NK-92 treated with Interleukin-12 subunit alpha and Interleukin-12 subunit beta, amount 100 ng/mL, for 24 hours (cell line): ENCODE data around the gene GOLGB1.
"Not testable (repeated sequence)": the region's sequence is repeated elsewhere in the genome, so short reads cannot be mapped to it uniquely, and the experiment has no call there.

ENCODE experiments used
- DNase-seq: peaks from one replicate; lab custom pipeline; 2025; lab: John Stamatoyannopoulos, UW

GOLGB1 gene

DNA sequence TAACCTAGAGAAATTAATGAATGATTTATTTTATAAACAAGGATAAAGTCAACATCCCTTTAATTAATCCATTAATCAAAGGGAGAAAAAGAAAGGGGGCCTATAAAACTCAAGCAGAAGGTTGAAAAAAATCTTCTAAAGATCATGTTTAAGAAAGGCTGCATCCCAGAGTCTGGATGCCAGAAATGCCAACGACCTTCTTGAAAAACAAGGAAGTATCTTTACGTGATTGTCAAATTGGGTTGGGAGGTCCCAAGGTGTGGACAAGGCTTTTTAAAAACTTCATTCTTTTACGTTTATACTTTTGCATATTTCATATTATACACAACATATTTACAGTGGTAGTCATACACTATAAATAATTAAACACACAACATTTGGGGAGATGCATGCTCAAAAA is 1.6 kb downstream of the GOLGB1 start:
- DNase-seq: no peak

DNA sequence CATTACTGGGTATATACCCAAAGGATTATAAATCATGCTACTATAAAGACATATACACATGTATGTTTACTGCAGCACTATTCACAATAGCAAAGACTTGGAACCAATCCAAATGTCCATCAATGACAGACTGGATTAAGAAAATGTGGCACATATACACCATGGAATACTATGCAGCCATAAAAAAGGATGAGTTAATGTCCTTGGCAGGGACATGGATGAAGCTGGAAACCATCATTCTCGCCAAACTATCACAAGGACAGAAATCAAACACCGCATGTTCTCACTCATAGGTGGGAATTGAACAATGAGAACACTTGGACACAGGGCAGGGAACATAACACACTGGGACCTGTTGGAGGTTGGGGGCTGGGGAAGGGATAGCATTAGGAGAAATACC is 6.4 kb downstream of the GOLGB1 start:
- not testable (repeated sequence) for DNase-seq

DNA sequence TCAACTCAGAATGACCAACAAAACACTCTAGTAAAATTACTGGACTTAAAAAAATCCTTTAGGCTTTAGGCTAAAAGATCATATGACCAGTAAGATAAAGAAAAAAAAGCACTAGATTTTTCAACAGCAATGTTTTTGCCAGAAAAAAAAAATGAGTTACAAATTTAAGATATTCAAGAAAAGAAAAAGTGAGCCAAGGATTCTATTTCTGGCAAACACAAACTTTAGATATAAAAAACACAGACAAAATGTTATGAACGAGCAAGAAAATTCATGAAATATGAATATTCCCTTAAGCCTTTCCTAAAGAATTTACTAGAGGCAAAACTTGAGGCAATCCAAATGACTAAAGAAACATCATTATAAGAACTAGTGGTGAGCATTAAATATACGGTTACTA is 8.6 kb downstream of the GOLGB1 start:
- no peak for DNase-seq

DNA sequence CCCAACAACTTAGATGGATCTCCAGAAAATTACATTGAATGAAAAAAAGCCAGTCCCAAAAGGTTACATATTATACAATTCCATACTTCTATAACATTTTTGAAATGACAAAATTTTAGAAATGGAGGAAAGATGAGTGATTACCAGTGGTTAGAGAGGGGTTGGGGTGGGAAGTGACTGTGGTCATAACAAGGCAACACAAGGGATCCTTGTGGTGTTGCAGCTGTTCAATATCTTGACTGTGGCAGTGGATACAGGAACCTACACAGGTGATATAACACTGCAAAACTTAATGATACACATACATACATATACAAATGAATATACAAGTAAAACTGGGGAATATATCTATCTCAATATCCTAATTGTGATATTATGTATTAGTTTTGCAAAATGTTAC is 9.6 kb downstream of the GOLGB1 start:
- DNase-seq: no peak

DNA sequence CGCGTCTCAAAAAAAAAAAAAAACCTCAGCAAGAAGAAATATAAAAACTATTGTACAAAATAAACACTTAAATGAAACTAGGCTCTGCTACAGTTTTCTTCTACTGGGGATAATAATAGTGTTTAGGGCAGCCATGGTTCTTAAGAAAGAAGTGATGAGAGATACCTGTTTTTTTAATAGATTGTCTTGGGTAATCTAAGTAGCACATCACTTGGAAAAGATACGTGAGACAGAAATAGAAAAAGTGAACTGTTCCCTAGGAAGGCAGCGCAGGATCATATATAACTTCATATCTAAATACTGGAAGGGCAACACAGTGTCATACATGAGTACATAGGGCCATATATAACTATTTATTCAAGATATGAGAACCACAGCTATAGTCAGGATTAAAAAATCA is 11.9 kb downstream of the GOLGB1 start:
- DNase-seq: no peak

DNA sequence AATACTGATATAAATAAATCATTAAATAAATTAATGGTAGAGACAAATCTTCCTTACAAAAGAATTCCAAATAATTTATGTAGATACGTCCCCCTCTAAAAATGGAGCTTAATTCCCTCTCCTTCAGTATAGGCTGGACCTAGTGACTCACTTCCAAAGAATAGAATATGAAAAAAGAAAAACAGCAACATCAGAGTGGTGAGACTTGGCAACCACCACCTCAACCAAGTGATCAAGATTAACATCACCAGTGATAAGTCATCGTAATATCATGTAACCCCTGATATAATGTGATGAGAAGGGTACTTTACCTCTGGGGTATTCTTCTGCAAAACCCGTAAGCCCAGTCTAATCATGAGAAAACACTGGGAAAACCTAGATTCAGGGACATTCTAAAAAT is 13.4 kb downstream of the GOLGB1 start:
- no peak for DNase-seq

DNA sequence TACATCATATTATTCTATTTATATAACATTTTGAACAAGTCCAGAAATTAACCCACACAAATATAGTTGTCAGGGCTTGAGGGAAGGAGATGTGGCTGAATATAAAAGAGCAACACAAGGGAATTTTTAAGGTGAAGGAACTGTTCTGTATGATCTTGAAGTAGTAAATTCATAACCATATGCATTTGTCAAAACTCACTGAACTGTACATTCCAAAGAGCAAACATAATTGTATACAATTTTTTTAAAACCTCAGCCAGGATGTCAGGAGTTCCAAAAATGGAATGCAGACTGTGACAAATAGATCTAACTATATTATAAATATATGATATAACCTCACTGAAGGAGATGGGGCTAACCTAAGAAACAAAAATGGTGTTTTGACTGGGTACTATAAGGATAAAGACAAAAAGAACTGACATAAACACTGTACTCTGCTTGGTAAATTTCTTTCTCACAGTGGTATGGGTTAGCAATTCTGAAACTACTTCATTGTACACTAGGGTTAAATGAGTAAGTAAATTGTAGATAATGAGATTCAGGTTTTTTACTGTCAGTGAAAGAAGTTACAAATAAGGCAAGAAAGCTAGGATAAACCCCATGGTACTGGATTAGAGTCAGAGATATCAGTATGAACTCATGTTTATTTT is 14.4 kb downstream of the GOLGB1 start:
- DNase-seq: no peak

DNA sequence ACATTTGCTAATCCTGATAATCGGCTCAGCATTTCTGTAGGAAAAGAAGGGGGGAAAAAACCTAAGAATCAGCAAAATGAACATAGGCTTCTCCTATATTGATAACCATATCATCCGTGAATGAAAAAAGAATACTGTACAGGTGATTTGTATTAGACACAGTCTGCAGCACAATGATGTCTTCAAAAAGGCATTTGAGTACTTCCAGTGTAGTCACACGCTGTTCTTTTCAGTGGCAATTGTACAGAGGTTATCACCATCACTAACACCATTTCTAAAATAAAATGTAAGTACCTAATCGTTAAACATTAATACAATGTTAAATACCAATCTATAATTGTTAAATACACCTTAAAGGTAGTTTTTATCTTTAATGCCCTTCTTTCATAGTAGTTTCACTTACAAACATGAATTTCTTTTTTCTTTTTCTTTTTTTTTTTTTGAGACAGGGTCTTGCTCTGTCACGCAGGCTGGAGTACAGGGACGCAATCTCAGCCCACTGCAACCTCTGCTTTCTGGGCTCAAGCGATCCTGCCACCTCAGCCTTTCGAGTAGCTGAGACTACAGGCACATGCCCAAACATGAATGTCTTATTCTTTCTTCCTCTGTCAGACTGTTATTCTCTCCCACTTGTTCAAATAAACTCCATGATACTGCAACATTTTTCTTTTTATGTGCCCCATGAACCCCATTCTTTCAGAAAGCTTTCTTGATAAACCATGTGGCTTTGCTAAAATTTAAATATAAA is 18.4 kb downstream of the GOLGB1 start:
- DNase-seq: no peak

DNA sequence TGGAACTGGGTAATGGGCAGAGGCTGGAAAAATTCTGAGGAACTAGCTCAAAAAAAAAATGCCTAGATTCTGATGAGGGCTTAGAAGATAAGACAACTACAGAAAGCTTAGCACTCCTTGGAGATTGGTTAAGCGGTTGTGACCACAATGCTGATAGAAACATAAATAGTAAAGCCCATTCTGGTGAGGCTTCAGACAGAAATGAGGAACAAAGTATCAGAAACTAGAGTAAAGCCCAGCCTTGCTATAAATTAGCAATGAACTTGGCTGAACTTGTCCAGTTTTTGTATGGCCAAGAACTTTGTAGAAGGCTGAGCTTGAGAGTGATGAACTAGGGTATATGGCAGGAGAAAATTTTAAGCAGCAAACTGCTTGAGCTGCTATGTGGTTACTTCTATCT is 25.4 kb downstream of the GOLGB1 start:
- no peak for DNase-seq

DNA sequence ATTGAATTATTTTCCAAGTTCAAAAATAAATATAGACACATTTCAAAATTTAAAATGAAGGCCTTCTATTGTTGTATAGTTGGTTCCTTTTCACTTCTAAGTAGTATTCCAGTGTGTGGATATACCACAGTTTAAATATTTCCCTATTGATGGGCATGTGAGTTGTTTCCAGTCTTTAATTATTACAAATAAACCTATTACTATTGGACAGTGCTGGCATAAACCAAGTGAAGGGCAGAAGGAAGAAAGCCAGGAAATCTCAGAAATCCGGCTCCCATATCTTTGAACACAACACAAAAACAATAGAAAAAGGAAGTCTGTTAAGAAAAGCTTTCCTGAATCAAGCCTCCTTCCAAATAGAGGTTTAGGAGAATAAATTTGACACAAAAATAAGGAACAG is 26.1 kb downstream of the GOLGB1 start:
- DNase-seq: no peak

DNA sequence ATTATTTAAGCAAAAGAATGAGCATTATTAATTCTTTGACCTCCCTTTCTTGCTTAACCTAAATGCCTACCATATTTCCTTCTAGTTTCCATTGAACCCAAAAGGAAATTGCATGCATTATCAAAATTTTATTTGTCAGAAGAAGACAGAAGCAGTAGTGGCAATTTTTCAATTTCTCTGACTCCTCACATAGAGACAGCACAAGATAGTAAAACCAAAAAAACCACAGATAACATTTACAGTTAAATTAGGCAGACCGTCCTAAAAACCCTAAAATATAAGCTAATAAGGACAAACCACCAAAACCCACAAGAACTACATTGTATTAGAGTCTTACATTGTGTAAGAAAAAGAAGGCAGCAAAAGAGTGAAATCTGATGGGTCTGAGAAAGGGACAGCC is 27.1 kb downstream of the GOLGB1 start:
- no peak for DNase-seq

DNA sequence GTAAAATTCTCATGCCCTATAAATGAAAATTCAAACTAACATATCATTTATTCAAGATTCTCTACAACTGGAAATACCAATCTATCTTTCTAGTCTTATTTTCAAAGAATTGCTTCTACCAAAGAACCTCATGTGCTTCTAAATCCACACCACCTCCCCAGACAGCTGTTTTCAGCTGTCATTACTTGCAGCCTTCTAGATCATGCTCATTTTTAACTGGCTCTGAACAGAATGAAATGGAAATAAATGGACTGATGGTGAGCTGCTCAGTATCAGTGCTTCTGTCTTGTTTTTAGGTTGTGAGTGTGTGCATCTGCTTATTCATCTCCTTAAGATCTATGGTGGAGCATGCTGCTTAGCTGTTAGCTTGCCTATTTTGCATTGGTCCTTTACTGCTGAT is 29.4 kb downstream of the GOLGB1 start:
- DNase-seq: no peak

DNA sequence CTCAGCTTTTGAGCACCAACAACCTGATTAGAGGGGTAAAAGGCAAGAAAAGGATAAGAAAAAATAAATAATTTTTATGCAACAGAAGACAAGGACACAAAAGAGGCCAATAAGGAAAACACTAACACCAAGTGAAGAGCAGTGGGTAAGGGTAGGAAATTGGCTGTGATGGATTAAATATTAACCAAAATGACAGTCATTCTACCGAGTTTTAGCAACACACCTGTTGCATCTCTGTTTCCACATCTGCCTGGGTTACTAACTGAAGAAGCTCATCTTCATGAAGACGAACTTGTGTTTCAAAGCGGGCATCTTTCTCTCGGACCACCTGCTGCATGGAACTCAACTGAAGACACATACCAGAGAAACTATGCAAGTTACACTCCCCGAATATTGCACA is 30.1 kb downstream of the GOLGB1 start:
- no peak for DNase-seq

DNA sequence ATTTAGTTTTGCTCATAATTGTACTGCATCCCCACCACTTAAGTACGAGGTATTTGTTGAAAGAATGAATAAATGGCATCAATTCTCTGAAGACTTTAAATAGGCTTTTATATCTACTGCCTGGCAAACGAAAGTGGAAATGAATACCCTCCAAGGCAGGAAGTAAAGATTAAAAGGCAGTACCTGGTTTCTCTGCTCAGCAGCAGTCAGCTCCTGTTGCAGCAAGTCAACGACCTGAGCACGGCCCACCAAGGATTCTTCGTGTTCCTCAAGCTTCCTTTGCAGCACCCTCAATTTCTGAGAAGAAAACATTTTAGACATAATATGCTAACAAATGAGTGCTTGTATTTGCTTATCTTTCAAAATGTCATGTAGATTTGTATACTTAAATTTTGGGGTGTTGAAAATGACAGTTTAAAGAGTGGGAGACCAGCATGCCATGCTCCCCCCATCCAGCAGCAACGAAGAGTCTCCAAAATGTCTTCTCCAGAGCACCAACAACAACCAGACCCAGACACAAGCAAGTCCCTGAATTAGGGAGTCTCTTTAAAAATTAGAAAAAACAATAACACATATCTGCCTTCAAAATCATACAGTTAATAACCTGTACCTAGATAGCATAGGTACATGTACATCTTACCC is 31.2 kb downstream of the GOLGB1 start:
- no peak for DNase-seq

DNA sequence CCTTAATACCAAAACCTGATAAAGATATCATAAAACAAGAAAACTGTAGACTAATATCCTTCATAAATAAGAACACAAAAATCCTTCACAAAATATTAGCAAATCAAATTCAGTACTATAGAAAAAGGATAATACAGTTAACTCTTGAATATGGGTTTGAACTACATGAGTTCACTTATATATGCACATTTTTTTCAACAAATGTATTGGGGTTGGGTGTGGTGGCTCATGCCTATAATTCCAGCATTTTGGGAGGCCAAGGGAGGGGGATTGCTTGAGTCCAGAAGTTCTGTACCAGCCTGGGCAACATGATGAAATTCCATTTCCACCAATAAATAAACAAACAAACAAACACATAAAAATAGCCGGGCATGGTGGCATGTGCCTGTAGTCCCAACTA is 39.2 kb downstream of the GOLGB1 start:
- no peak for DNase-seq

DNA sequence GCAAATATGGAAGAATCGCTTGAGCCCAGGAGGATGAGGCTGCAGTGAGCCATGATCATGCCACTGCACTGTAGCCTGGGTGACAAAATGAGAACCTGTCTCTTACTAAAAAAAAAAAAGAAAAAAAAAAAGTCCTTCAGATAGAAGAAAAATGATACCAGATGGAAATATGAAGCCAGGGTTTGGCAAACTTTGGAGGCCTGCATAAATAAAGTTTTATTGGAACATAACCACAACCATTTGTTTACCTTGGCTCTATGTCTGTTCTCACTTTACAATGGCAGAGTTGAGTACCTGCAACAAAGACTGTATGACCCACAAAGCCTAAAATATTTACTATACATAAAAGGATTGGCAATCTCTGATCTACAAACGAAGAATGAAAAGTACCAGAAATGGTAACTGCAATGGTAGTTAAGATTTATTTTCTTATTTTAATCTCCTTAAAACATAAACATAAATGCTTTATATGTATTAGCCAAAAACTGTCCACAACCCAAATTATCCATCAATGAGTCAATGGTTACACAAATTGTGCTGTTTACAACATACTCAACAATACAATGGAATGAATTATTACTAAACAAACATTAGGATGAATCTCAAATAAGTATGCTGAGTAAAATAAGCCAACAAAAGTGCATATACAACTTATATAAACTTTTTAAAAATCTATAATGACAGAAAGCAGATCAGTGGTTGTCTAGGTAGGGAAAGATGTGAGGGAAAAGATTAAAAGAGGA is 41.8 kb downstream of the GOLGB1 start:
- no peak for DNase-seq

DNA sequence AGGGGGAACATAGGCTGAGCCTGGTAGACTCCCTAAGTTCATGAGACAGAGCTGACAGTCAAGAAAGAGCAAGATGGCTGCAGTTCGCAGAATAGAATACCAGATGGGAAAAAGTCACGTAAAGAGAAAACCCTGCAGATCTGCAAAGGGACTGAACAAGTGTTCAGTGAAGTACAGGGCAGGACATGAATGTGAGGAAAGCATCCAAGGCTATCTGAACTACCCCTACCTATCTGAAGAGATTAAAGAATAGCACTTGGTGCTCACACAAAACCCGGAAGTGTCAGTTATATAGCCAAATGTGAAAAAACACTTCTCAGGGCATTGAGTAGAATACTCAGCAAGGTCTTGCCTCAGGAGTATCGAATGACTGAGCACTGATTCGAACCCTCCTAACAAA is 44.0 kb downstream of the GOLGB1 start:
- no peak for DNase-seq

DNA sequence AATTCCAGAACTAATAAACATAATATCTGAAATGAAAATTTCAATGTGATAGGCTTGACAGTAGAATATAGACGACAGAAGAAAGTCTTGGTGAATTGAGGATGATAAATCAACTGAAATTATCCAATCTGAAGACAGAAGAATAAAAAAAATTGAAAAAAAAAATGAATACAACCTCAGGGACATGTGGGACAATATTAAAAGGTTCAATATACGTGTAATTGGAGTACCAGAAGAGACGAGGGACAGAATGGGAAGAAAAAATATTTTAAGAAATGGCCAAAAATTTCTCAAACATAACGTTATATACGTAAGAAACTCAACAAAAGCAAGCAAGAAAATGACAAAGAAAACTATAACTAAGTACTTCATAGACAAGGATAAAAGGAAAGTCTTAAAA is 45.6 kb downstream of the GOLGB1 start:
- DNase-seq: no peak

DNA sequence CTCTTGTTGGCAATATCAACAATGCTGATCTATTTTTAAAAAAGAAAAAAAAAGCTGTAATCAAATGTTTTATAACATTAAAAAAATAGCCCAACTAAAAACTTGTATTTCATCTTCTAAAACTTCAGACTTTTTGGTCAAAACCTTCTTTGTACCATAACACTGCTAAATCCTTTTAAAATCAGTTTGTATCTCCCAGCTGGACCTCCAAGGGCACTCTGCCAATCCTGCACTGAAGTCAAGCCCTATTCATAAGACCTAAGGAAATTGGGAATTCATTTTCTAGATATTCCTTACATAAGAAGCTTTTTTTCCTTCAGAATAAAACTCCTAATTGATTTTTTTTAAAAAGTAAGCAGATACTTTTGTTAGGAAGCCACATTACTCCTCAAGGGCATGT is 50.6 kb downstream of the GOLGB1 start:
- no peak for DNase-seq

DNA sequence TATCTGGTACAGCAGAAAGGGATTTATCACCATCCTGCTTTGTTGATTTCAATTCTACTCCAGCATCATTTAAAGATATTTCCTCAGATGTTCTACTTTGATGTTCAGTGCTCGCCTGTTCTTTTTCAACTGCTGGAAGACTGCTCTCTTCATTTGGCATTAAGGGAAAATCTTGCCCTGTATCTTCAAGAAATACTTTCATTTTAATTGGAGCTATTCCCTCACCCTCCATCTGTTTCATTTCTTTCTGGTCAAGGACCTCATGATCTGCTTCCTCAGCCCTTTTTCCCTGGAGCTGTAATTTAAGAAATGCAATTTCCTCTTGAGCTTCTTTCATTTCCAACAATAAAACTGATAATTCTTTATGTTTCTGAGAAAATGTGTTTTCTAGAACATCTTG is 51.1 kb downstream of the GOLGB1 start:
- DNase-seq: no peak

DNA sequence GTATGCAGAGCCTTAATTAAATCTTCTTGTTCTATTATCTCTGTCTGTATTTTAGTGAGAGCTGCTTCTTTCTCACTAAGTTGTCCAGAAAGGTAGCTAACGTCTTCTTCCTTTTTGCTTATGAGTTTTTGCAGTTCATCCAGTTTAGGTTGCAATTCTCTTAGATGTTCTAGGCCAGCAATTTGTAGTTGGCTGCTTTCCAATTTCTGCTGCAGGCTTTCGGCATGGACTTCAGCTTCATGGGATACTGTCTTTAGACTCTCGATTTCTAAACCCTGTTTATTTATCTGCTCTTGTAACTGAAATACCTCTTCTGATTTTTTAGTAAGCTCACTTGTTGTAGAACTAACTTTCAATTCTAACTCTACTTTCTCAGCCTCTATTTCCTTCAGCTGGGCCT is 53.4 kb downstream of the GOLGB1 start:
- DNase-seq: no peak

DNA sequence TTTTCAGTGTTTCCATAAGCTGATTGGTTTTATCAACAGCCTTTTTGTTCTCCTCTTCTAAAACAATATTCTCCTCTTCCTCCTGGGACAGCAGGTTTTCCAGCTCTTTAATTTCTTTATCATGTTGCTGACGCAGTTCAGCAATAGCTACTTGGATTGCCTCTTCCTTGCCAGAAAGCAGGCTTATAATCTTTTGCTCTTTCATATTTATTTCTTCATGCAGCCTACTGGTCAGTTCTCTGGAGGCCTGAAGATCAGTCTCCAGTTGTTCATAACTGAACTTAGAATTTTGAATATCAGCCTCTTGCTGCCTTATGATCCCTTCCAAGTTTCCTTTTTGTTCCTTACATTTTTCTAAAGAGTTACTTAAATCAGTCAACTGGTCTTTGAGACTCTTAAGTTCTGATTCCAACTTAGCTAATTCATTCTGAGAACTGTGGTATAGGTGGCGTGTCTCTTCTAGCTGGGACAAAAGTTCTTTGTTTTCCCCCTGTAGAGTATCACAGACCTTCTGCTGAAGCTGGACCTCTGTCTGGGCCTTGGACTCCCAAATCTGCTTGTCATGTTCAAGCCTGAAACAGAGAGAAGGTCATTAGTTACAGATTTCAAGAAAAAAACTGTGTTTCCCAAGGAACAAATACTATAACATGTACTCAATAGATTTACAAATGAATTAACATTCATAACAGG is 57.4 kb downstream of the GOLGB1 start:
- no peak for DNase-seq
